HCT116 (cell line): ENCODE data around the gene PRDM7. TPM values are rescaled to one million over a fixed set of nuclear protein-coding genes. Genes with fewer than 3 reads are reported as not detected.

Source experiments
- ATAC-seq: fragments of 200-7000 bp; cut with Tn5 transposase; 2 replicates; pipeline ENCODE4 v1.9.1; 2020; ENCODE audit warnings: mild to moderate bottlenecking, moderate library complexity
- BruUV-seq: library from RNA; stranded (reverse); fragments of 400-500 nt; replicated peaks from 2 replicates; lab custom pipeline; 2021; lab: Mats Ljungman, UMichigan
- CTCF ChIA-PET: fragments of 300-600 bp; sonication (Branson Sonifier 250); formaldehyde crosslinking; loops from one replicate; lab custom pipeline; 2021; ENCODE audit warnings: antibody characterized with exemption; lab: Charles Lee
- POLR2A ChIA-PET: fragments of 300-600, 350-600 bp; sonication (Branson Sonifier 250); formaldehyde crosslinking; loops from one replicate; lab custom pipeline; 2021; ENCODE audit warnings: antibody characterized with exemption; lab: Charles Lee
- RAD21 ChIA-PET, 2 experiments: fragments of 300-600 bp; sonication (Branson Sonifier 250); formaldehyde crosslinking; loops; one replicate each; lab custom pipeline; 2023; ENCODE audit warnings: low total read pairs in 2 of 2; ENCODE audit not compliant: uncharacterized antibody in 2 of 2, unreplicated experiment in 2 of 2, low non-redundant PET in 1 of 2; lab: Charles Lee
- DNase-seq: peaks from one replicate; pipeline ENCODE4 v3.0.0-alpha.2; 2010; ENCODE audit warnings: low read depth, low spot score
- H2AFZ ChIP-seq: fragments of 200-600 bp; shearing (Covaris generic), sonication (generic); 2 replicates; pipeline ENCODE4 v1.6.1; 2017; ENCODE audit warnings: low read depth, mixed run types, mixed read lengths, antibody characterized with exemption, low read length; ENCODE audit not compliant: poor library complexity, severe bottlenecking
- H3K27ac ChIP-seq: 2 replicates; pipeline ENCODE4 v1.5.1; 2012; ENCODE audit warnings: low read depth, low read length
- H3K27me3 ChIP-seq: fragments of 200-600 bp; sonication (generic); 2 replicates; pipeline ENCODE4 v1.6.1; 2016; ENCODE audit warnings: mixed run types, low read length, mixed read lengths; ENCODE audit not compliant: insufficient read depth
- H3K36me3 ChIP-seq, 2 experiments: fragments of 200-500 bp in 1 of 2; fragments of 200-600 bp in 1 of 2; sonication (Bioruptor generic) in 1 of 2; sonication (generic) in 1 of 2; 2 replicates each; pipeline versions ENCODE4 v1.5.1 to v1.6.1; 2014 to 2016; ENCODE audit warnings: low read length in 2 of 2, inconsistent platforms in 1 of 2, mixed read lengths in 1 of 2, mixed run types in 1 of 2; ENCODE audit not compliant: insufficient read depth in 2 of 2, control insufficient read depth in 1 of 2
- H3K4me1 ChIP-seq, 2 experiments: fragments of 200-600 bp in 1 of 2; sonication (generic) in 1 of 2; 2 replicates each; pipeline versions ENCODE4 v1.5.1 to v1.6.1; 2012 to 2017; ENCODE audit warnings: low read length in 2 of 2, inconsistent platforms in 1 of 2, mild to moderate bottlenecking in 1 of 2, mixed read lengths in 1 of 2, mixed run types in 1 of 2, moderate library complexity in 1 of 2; ENCODE audit not compliant: insufficient read depth in 2 of 2, control insufficient read depth in 1 of 2
- H3K4me2 ChIP-seq: fragments of 200-600 bp; sonication (generic); 2 replicates; pipeline ENCODE4 v1.6.1; 2017; ENCODE audit warnings: mixed run types, low read length, mixed read lengths
- H3K4me3 ChIP-seq, 2 experiments: fragments of 200-600 bp in 1 of 2; sonication (generic) in 1 of 2; replicated peaks in 1 of 2; 2 replicates each; pipeline ENCODE4 v1.5.1; 2011 to 2016; ENCODE audit warnings: low read length in 2 of 2, control low read depth in 1 of 2, low read depth in 1 of 2, mild to moderate bottlenecking in 1 of 2, mixed read lengths in 1 of 2, mixed run types in 1 of 2
- H3K79me2 ChIP-seq: fragments of 200-600 bp; sonication (generic); 2 replicates; pipeline ENCODE4 v1.6.1; 2017; ENCODE audit warnings: mild to moderate bottlenecking, mixed run types, low read length, moderate library complexity, mixed read lengths; ENCODE audit not compliant: insufficient read depth
- H3K9ac ChIP-seq: fragments of 200-600 bp; sonication (generic); 2 replicates; pipeline ENCODE4 v1.6.1; 2016; ENCODE audit warnings: low read length, mixed read lengths
- H3K9me2 ChIP-seq: fragments of 200-600 bp; sonication (generic), shearing (Covaris generic); 2 replicates; pipeline ENCODE4 v1.6.1; 2017; ENCODE audit warnings: mixed run types, mild to moderate bottlenecking, moderate library complexity; ENCODE audit not compliant: insufficient read depth
- H3K9me3 ChIP-seq, 2 experiments: fragments of 200-500 bp in 1 of 2; fragments of 200-600 bp in 1 of 2; sonication (Bioruptor generic) in 1 of 2; sonication (generic) in 1 of 2; 2 replicates each; pipeline ENCODE4 v1.6.1; 2014 to 2017; ENCODE audit warnings: low read length in 2 of 2, mixed read lengths in 2 of 2, inconsistent platforms in 1 of 2, low read depth in 1 of 2, mild to moderate bottlenecking in 1 of 2, mixed run types in 1 of 2, moderate library complexity in 1 of 2; ENCODE audit not compliant: control insufficient read depth in 1 of 2, insufficient read depth in 1 of 2
- H4K20me1 ChIP-seq: fragments of 200-600 bp; sonication (generic), shearing (Covaris generic); 2 replicates; pipeline ENCODE4 v1.6.1; 2017; ENCODE audit warnings: mixed run types, mild to moderate bottlenecking, moderate library complexity; ENCODE audit not compliant: insufficient read depth
- CEBPB ChIP-seq: IDR thresholded peaks from 2 replicates; pipeline ENCODE4 v1.6.1; 2012; ENCODE audit warnings: low read depth
- EGR1 ChIP-seq: IDR thresholded peaks from 2 replicates; pipeline ENCODE4 v1.6.1; 2012; ENCODE audit warnings: low read depth
- POLR2AphosphoS5 ChIP-seq: IDR thresholded peaks from 2 replicates; pipeline ENCODE4 v1.6.1; 2011; ENCODE audit warnings: mild to moderate bottlenecking, low read depth, low read length, moderate library complexity
- SRF ChIP-seq: IDR thresholded peaks from 2 replicates; pipeline ENCODE4 v1.6.1; 2012; ENCODE audit warnings: low read depth
- YY1 ChIP-seq: IDR thresholded peaks from 2 replicates; pipeline ENCODE4 v1.6.1; 2011; ENCODE audit warnings: low read length, low read depth, moderate library complexity, mild to moderate bottlenecking; ENCODE audit not compliant: insufficient replicate concordance; ENCODE audit errors: extremely low read depth
- ZFX ChIP-seq: fragments of 450-650 bp; IDR thresholded peaks from 2 replicates; pipeline ENCODE4 v1.6.1; 2017
- intact Hi-C: fragments of 100-400 bp; cut with micrococcal nuclease; formaldehyde crosslinking; loops from 2 replicates; pipeline ENCODE4 v1.10.0; 2022
- total RNA-seq: library from RNA; stranded (reverse); gene quantifications from one replicate; pipeline ENCODE4 v1.2.1, GENCODE V29; 2021; ENCODE audit not compliant: unreplicated experiment
- TF ChIP-seq, protein P1 (sequence below): IDR thresholded peaks from 2 replicates; pipeline ENCODE4 v1.6.1; 2012; ENCODE audit warnings: low read depth
- TF ChIP-seq, protein P2 (sequence below): IDR thresholded peaks from 2 replicates; pipeline ENCODE4 v1.6.1; 2011; ENCODE audit warnings: mild to moderate bottlenecking, low read length, moderate library complexity; ENCODE audit not compliant: insufficient replicate concordance; ENCODE audit errors: extremely low read depth
- TF ChIP-seq, protein P3 (sequence below), 3 experiments: fragments of 200-600 bp in 1 of 3; sonication (generic) in 1 of 3; IDR thresholded peaks in 2 of 3; conservative IDR thresholded peaks in 1 of 3; 2 replicates each; pipeline ENCODE4 v1.5.1; 2012 to 2017; ENCODE audit warnings: low read depth in 2 of 3, low read length in 2 of 3, antibody characterized with exemption in 1 of 3, borderline replicate concordance in 1 of 3, control low read depth in 1 of 3, mild to moderate bottlenecking in 1 of 3, mixed read lengths in 1 of 3, mixed run types in 1 of 3, moderate library complexity in 1 of 3; ENCODE audit not compliant: insufficient read depth in 1 of 3

PRDM7 gene
- total RNA-seq, 1 experiment from 2014 or later = 0.07 TPM

DNA sequence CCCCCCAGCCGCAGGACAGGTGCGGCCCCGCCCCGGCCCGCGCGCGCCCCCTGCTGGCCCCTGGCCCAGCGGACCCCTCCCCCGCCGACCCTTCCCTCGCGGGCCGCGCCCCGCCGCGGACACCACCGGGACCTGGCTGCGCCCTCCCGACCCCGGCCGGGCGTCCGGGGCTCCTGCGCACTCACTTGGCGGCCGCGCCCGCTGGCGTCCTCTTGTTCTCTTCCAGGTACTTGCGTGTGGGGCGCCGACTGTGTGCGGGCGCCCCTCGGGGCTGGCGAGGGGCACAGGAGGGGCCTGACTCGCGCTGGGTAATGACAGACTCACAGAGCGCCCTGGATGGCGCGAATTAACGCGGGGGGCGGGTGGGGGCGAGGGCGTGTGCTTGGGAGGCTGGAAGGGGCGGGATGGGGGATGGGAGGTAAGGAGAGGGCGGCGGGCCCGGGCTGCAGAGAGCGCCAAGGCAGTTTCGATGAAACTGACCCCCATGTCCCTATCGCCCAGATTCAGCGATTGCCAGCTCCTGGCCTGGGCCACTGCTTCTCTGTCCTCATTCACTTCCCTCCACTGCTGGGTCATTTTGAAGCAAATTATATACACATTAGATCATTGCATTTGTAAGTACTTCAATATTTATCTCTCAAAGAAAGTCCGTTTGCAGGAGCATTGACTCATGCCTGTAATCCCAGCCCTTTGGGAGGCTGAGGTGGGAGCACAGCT, 57.4 kb downstream of the PRDM7 start:
- no peak for TF ChIP-seq CEBPB
- no peak for TF ChIP-seq SRF
- TF ChIP-seq, protein P1, sequence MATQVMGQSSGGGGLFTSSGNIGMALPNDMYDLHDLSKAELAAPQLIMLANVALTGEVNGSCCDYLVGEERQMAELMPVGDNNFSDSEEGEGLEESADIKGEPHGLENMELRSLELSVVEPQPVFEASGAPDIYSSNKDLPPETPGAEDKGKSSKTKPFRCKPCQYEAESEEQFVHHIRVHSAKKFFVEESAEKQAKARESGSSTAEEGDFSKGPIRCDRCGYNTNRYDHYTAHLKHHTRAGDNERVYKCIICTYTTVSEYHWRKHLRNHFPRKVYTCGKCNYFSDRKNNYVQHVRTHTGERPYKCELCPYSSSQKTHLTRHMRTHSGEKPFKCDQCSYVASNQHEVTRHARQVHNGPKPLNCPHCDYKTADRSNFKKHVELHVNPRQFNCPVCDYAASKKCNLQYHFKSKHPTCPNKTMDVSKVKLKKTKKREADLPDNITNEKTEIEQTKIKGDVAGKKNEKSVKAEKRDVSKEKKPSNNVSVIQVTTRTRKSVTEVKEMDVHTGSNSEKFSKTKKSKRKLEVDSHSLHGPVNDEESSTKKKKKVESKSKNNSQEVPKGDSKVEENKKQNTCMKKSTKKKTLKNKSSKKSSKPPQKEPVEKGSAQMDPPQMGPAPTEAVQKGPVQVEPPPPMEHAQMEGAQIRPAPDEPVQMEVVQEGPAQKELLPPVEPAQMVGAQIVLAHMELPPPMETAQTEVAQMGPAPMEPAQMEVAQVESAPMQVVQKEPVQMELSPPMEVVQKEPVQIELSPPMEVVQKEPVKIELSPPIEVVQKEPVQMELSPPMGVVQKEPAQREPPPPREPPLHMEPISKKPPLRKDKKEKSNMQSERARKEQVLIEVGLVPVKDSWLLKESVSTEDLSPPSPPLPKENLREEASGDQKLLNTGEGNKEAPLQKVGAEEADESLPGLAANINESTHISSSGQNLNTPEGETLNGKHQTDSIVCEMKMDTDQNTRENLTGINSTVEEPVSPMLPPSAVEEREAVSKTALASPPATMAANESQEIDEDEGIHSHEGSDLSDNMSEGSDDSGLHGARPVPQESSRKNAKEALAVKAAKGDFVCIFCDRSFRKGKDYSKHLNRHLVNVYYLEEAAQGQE = no peak
- TF ChIP-seq, protein P2, sequence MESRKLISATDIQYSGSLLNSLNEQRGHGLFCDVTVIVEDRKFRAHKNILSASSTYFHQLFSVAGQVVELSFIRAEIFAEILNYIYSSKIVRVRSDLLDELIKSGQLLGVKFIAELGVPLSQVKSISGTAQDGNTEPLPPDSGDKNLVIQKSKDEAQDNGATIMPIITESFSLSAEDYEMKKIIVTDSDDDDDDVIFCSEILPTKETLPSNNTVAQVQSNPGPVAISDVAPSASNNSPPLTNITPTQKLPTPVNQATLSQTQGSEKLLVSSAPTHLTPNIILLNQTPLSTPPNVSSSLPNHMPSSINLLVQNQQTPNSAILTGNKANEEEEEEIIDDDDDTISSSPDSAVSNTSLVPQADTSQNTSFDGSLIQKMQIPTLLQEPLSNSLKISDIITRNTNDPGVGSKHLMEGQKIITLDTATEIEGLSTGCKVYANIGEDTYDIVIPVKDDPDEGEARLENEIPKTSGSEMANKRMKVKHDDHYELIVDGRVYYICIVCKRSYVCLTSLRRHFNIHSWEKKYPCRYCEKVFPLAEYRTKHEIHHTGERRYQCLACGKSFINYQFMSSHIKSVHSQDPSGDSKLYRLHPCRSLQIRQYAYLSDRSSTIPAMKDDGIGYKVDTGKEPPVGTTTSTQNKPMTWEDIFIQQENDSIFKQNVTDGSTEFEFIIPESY = peak; percentile 19
- no peak for TF ChIP-seq EGR1
- TF ChIP-seq POLR2AphosphoS5 = peak; percentile 76
- TF ChIP-seq ZFX = peak; percentile 17; the same call in 1 of the 2 replicates
- TF ChIP-seq YY1 = no peak
- TF ChIP-seq, protein P3, sequence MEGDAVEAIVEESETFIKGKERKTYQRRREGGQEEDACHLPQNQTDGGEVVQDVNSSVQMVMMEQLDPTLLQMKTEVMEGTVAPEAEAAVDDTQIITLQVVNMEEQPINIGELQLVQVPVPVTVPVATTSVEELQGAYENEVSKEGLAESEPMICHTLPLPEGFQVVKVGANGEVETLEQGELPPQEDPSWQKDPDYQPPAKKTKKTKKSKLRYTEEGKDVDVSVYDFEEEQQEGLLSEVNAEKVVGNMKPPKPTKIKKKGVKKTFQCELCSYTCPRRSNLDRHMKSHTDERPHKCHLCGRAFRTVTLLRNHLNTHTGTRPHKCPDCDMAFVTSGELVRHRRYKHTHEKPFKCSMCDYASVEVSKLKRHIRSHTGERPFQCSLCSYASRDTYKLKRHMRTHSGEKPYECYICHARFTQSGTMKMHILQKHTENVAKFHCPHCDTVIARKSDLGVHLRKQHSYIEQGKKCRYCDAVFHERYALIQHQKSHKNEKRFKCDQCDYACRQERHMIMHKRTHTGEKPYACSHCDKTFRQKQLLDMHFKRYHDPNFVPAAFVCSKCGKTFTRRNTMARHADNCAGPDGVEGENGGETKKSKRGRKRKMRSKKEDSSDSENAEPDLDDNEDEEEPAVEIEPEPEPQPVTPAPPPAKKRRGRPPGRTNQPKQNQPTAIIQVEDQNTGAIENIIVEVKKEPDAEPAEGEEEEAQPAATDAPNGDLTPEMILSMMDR (IDR thresholded peaks at IDR 0.05 in 2 of 3, conservative IDR thresholded peaks at IDR 0.05 in 1 of 3; ENCODE audit: borderline replicate concordance in 1 of 3, insufficient read depth in 1 of 3, low read depth in 2 of 3, low read length in 2 of 3) = peak in 2 of 3 experiments; percentile 33 to 45; a peak in 4 of 6 replicates
- Histone ChIP-seq H3K79me2 (peaks cover 72% of the 10 kb centered on the region), H3K4me2 (peak overlapping the region; percentile 94), H3K9me3 (no peaks in the 10 kb centered on the region), H3K36me3 (peaks cover 9% of the 10 kb centered on the region in 2 experiments; a peak in 1 of 4 replicates), H3K9me2 (no peaks in the 10 kb centered on the region), H3K4me3 (peak overlapping the region; percentile 66 to 85), H3K4me1 (peaks cover 32 to 45% of the 10 kb centered on the region in 2 experiments), H3K27me3 (no peaks in the 10 kb centered on the region), H3K9ac (peak overlapping the region; percentile 91), H4K20me1 (no peaks in the 10 kb centered on the region), H3K27ac (peak overlapping the region; percentile 78), H2AFZ (peak overlapping the region; percentile 10)
- ATAC-seq (peak; percentile 65), DNase-seq (no peak)
- intact Hi-C loops = no loop called here
- RAD21 ChIA-PET = interaction anchor here in 1 of 2 experiments (0.6 kb wide), 1 partner anchor 87 kb away, joined by 3 read pairs; no protein-coding TSS in a partner anchor
- no TSS peak for BruUV-seq
- POLR2A ChIA-PET = interaction anchor here (0.6 to 1.1 kb wide), 2 partner anchors 51 to 95 kb away, joined by 5 to 10 read pairs; no protein-coding TSS in a partner anchor
- CTCF ChIA-PET = interaction anchor here (0.6 to 2.0 kb wide), 10 partner anchors 10 to 314 kb away, joined by 3 to 6 read pairs (median 4); partner anchors contain the start of genes MC1R, TCF25 and TUBB3
